Measurements from ENCODE around the gene TARS3.
"Not testable (repeated sequence)": the region's sequence is repeated elsewhere in the genome, so short reads cannot be mapped to it uniquely, and the experiment has no call there.

The TARS3 gene

GRCh38 chr15:101723874-101724674, at the start of gene TARS3:
Gene TARS3, minus strand, starts transcription at chr15:101724473. Its CDS starts 86 bp downstream, at chr15:101724387.
- DNase-seq (ENCODE audit: low read depth) = peak; percentile 92

- no peak for DNase-seq (ENCODE audit: low read depth)
Observed at GRCh38 chr15:101773496-101774100, 49.3 kb upstream of the TARS3 start.

- DNase-seq (ENCODE audit: low read depth) = no peak
Observed at GRCh38 chr15:101772921-101773320, 48.6 kb upstream of the TARS3 start.

- not testable (repeated sequence) for DNase-seq (ENCODE audit: low read depth)
Observed at GRCh38 chr15:101767083-101767640, 42.9 kb upstream of the TARS3 start.

- DNase-seq (ENCODE audit: low read depth) = no peak
Observed at GRCh38 chr15:101765772-101766456, 41.6 kb upstream of the TARS3 start.

GRCh38 chr15:101765340-101765671, 41.0 kb upstream of the TARS3 start:
- not testable (repeated sequence) for DNase-seq (ENCODE audit: low read depth)

- DNase-seq (ENCODE audit: low read depth) = peak; percentile 21
Observed at GRCh38 chr15:101764669-101765339, 40.5 kb upstream of the TARS3 start.

DNA sequence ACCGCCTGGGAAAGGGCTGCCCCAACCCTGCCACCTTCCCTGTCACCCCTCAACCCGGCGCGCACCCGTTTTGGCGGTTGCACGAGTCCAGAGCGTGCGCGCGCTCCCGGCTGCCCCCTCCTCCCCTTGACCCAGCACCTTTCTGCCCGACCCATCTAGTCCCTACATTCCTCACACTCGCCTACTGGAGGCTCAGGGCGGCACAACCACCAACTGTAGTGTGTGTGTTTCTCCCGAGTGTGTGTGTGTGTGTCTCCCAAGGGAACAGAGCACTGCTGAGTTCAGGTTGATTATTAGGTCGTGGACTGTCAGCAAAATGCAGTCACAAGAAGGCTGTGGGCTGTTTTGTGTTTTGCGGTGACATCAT, 22.4 kb upstream of the TARS3 start:
- not testable (repeated sequence) for DNase-seq (ENCODE audit: low read depth)

DNA sequence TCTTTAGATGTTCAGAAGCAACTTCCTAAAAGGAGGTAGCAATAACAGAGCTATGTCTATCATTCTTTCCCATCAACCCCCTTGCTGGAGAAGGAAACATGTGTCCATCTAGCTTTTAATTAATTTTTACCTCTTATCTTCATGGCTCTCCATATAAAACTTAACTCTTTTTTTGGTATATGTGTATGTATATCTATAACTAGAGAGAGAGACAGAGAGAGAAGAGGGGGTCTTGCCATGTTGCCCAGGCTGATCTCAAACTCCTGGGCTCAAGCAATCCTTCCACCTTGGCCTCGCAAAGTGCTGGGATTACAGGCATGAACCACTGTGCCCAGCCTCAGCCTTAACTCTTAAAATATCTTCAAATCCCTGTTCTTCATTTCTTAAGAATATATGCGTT, 10.6 kb upstream of the TARS3 start:
- not testable (repeated sequence) for DNase-seq (ENCODE audit: low read depth)

- no peak for DNase-seq (ENCODE audit: low read depth)
Observed at GRCh38 chr15:101733545-101733944, 9.3 kb upstream of the TARS3 start.

DNA sequence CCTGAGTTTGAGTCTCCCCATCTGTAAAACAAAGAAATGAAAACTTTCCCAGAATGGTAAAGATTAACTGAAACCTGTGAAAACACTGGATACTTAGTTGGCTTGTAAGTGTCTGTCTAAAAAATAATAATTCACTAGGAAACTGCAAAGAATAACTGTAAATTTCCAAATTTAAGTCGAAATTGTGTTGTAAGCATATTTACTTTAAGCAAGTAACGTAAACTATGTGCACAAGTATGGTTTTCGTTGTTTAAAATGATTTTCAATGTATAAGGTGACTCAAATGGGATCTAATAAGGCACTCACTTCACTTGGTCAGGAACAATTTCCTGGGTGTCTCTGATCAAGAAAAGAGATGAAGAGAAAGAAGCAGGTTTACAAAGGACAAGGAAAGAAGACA, 8.5 kb upstream of the TARS3 start:
- no peak for DNase-seq (ENCODE audit: low read depth)

DNA sequence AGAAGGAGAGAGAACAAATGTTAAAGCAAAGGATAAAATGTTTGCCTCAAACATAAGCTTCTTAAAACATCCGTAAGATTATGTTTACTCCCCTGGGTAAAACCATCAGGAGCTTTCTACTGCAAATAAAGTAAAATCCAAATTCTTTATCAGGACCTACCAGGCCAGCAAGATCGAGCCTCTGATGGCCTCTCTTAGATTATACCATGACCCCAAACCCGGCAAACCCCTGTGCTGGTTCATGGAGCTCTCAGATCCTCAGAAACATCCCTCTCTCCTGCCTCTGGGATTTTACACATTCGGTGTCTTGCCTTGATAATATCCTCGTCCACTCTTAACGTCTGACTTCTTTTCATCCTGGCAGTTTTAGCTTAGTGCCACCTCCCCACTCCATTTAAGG, 7.5 kb upstream of the TARS3 start:
- DNase-seq (ENCODE audit: low read depth) = no peak

DNA sequence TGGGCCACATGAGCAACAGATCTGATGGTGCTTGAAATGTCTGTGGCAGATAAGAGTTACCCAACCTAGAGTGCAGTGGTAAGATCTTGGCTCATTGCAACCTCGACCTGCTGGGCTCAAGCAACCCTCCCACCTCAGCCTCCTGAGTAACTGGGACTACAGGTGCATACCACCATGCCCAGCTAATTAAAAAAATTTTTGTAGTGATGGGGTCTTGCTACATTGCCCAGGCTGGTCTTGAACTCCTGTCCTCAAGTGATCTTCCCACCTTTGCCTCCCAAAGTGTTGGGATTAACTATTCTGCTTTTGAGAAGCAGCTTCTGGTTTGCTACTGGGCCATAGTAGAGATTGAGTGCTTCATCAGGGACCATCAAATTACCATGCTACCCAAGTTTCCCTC, 2.9 kb upstream of the TARS3 start:
- DNase-seq (ENCODE audit: low read depth) = no peak

- DNase-seq (ENCODE audit: low read depth) = no peak
Observed at GRCh38 chr15:101725073-101725472, 800 bp upstream of the TARS3 start.

- no peak for DNase-seq (ENCODE audit: low read depth)
Observed at GRCh38 chr15:101724675-101725005, 367 bp upstream of the TARS3 start.

DNA sequence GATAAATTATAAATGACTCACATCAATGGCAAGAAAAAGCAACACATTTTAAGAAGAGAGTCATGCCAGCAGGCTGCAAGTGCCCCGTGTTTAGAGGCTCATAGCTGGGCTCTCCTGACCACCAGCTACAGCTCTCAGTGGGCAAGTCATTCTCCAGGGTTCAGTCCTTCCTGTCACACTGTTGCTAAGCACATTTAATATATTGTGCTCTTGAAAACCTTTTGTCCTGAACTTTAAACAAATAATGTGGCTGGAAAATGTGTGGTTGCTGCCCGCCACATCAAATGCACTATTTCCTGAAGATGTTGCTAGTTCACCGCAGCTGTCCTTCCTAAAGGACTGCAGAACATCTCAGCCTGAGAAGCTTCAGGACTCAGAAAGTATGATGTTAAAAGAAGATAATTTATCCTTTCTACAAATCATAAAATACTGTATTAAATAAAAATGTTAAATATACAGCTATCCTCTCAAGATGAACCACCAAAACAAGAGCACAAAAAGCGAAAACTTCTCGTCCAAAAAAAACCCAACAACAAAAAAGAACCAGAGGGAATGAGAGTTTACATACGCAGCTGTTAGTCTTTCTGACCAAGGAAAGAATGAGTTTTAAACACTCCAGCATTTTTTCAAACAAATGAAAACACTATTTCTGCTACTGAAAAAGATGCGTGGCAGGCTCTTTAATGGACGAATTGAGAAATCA, 951 bp downstream of the TARS3 start:
- DNase-seq (ENCODE audit: low read depth) = peak; percentile 59

- DNase-seq (ENCODE audit: low read depth) = no peak
Observed at GRCh38 chr15:101718896-101719295, 5.4 kb downstream of the TARS3 start.

DNA sequence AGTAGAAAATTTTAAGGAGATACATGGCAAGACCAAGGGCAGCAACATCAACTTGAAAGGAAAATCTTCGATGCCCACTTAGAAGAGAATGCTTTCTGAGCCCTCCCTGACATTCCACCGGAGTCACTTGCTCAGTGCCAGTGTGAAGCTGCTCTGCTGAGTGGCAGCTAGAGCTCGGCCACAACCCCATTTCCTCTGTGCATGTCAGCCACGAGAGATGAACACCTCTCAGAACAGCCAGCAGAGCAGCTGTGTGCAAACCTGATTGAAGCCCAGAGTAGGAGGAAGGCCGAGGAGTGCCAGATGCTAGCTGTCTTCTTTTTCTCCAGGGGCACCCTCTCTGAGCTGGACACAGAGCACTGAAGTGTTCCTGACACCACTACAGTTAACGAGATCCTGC, 12.2 kb downstream of the TARS3 start:
- no peak for DNase-seq (ENCODE audit: low read depth)

DNA sequence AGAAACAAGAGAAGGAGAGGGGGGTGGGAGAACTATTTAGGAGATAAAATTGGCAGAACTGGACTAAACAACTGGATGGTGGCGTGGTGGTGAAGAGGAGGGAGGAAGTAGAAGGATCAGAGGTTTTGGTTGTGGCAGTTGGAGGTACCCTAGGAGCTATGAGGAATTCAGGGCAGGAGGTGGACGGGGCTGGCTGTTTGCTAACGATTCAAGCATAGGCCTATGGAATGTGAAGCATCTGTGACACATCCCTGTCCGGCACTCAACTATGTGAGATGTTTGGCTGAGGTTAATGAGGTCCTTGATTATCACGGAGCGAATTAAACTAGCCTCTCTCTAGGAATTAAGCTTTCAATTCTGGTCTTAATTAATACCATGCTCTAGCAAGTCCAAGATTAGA, 13.5 kb downstream of the TARS3 start:
- peak; percentile 88 for DNase-seq (ENCODE audit: low read depth)

DNA sequence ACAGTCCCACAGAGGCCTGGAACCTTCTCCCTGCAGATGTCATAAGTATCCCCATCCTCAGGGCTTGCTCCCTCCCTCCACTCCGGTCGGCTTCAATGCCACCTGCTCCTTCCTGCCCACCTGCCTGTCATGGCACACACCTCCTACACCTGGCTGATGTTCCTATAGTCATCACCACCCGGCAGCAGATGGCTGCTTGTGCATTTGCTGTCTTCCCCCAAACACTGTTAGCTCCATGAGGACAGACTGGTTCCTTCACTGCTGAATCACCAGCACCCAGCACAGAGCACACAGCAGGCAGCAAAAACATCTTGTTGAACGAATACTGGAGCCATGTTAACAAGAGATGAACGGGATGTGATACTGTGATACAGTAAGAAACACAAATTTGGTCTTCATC, 14.8 kb downstream of the TARS3 start:
- no peak for DNase-seq (ENCODE audit: low read depth)

DNA sequence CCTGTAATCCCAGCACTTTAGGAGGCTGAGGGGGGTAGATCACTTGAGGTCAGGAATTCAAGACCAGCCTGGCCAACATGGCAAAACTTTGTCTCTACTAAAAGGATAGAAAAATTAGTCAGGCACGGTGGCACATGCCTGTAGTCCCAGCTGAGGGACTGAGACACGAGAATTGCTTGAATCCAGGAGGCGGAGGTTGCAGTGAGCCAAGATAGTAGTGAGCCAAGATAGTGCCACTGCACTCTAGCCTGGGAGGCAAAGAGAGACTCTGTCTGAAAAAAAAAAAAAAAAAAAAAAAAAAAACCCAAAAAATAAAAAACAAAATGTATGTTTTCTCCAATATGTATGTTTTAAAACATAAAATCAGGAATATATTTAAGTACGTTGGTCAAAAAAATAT, 16.3 kb downstream of the TARS3 start:
- DNase-seq (ENCODE audit: low read depth) = no peak

- peak; percentile 14 for DNase-seq (ENCODE audit: low read depth)
Observed at GRCh38 chr15:101702077-101702476, 22.2 kb downstream of the TARS3 start.

All from EH (cell line).